ENCODE data around the gene SLC15A4. TPM values are rescaled to one million over a fixed set of nuclear protein-coding genes. Genes with fewer than 3 reads are reported as not detected.
A peak's percentile ranks its signal among the peaks of the same experiment; 100 is the strongest.

SLC15A4 gene
- total and polyA plus RNA-seq, 8 donors: 6.8 to 14.7 (median 10.6) TPM

DNA sequence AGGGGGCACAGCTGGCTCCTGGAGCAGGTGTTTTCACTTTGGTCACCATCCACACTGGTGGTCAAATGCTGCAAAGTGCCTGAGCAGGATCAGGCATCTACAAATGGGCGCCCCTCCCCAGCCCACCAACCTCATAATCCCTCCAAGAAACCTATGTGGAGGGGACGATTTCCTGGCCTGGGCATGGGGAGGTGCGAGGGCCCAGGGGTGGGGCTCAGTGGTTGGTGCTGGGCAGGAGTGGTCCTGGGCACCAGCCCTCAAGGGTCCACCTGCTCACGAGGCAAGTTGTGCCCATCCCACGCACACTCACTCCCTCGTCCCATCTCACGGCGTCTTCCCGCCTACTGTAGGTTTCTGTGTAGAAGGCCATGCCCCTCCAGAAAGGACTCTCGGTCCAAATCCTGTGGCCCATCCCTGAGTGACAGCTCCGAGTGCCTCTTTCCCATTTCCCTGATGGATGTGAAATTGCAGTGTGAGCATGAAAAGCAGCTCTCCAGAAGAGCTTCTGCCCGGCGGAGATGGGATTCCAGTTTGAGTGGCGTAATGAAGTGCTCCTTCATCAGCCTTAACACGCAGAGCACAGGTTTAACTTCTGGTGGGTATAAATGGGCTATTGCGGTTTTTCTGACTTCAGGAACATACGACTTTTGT is 36.9 kb downstream of the SLC15A4 start:
- Histone ChIP-seq H3K36me3 (no peaks in the 10 kb centered on the region), H3K4me3 (no peak overlapping the region), H3K4me1 (no peaks in the 10 kb centered on the region), H3K9me3 (no peaks in the 10 kb centered on the region), H3K27me3 (peaks cover 0 to 2% (median 0%) of the 10 kb centered on the region in 4 donors), H3K27ac (no peak overlapping the region)
- DNase-seq (no peak), ATAC-seq (no peak), FAIRE-seq (no peak)
- intact Hi-C loops (cut with DNase I): loop anchor here in 1 of 3 donors (10.0 kb wide), 1 partner anchor 1128 kb away; no protein-coding TSS in a partner anchor
- TF ChIP-seq, protein P1, sequence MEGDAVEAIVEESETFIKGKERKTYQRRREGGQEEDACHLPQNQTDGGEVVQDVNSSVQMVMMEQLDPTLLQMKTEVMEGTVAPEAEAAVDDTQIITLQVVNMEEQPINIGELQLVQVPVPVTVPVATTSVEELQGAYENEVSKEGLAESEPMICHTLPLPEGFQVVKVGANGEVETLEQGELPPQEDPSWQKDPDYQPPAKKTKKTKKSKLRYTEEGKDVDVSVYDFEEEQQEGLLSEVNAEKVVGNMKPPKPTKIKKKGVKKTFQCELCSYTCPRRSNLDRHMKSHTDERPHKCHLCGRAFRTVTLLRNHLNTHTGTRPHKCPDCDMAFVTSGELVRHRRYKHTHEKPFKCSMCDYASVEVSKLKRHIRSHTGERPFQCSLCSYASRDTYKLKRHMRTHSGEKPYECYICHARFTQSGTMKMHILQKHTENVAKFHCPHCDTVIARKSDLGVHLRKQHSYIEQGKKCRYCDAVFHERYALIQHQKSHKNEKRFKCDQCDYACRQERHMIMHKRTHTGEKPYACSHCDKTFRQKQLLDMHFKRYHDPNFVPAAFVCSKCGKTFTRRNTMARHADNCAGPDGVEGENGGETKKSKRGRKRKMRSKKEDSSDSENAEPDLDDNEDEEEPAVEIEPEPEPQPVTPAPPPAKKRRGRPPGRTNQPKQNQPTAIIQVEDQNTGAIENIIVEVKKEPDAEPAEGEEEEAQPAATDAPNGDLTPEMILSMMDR (IDR thresholded peaks at IDR 0.05): no peak
- 86 to 90% methylated on average over 17 of the region's 17 CpGs for WGBS, 2 donors

DNA sequence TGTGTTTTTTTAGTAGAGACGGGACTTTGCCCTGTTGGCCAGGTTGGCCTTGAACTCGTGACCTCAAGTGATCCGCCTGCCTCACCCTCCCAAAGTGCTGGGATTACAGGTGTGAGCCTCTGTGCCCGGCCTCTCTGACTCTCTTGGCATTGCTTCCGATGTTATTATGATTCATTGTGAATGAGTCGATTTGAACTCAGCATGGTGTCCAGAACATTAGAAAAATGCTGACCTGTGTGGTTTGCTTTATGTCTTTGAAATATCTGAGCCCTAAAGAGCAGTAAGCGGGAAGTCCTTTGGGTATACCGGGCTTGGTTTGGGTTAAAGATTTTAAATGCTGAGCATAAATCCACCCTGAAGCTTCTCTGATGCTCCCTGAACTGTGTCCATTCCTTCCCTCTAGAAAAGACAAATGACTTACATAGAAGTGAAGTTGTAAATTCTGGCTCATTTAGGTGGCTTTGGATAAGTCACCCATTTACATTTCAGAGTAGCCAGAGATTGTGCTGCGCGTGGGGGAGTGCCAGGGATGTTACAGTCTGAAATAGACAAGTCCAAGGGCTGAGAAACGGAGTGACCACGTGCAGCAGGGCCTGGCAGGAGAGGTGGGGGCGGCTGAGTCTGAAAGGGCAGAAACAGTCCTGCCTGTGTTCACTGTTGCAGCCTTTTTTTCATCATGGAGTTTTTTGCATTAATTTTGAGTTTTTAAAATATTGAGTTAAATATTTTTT is 39.6 kb downstream of the SLC15A4 start:
- 56 to 63% methylated on average over 13 of the region's 13 CpGs for WGBS, 2 donors
- DNase-seq (no peak), ATAC-seq (no peak), FAIRE-seq (no peak)
- H3K9me3 ChIP-seq: no peaks in the 10 kb centered on the region
- no peaks in the 10 kb centered on the region for H3K4me1 ChIP-seq
- intact Hi-C loops (cut with DNase I): loop anchor here in 1 of 3 donors (10.0 kb wide), 1 partner anchor 1131 kb away; no protein-coding TSS in a partner anchor
- no peaks in the 10 kb centered on the region for H3K36me3 ChIP-seq
- no peak overlapping the region for H3K4me3 ChIP-seq
- no peak overlapping the region for H3K27ac ChIP-seq
- H3K27me3 ChIP-seq: peaks cover 0 to 4% (median 0%) of the 10 kb centered on the region in 4 donors
- TF ChIP-seq, protein P1 (IDR thresholded peaks at IDR 0.05): no peak

DNA sequence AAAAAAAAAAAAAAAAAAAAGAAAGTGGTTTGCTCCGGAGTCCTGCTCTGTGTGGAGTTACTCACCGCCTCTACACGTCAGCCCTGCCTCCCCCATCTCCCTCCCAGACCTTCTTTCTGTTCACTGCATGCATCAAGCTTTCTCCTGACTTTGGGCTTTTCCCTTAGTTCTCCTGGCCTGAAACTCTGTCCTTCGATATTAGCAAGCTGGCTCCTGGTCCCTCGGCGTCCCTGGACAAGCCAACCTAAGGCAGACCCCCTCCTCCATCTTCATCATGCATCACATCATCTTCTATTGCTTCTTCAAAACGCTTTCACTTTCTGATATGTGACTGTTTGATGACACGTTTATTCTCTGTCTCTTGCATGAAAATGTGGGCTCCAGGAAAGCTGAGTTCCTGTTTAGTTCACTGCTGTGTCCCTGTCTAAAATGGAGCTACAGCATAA is 40.6 kb downstream of the SLC15A4 start:
- 66 to 79% methylated on average over 8 of the region's 8 CpGs for WGBS, 2 donors
- ATAC-seq (peak in 1 of 4 donors; percentile 18), FAIRE-seq (no peak)

DNA sequence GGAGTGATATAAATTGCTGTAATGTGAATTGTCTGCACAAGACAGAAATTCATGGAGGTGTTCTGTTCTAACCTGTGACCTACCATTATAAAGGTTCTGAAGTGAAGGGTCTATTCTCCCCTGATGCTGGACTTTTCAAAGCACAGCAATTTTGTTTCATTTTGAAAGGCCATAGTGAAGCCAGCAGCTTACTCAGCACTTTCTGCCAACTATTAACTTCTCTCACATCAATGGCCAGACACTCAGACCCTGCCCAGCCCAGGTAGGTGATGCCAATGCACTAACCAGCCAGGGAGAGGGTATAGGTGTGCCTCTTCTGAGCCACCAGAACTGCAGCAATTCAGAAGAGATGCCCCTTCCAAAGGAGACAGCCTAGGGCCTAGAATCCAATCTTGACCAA is 43.9 kb downstream of the SLC15A4 start:
- no peak overlapping the region for H3K27ac ChIP-seq
- no peak for FAIRE-seq
- no peak overlapping the region for H3K4me3 ChIP-seq
- no peak for ATAC-seq
- H3K4me1 ChIP-seq: no peaks in the 10 kb centered on the region
- DNase-seq: no peak
- peaks cover 0 to 4% (median 0%) of the 10 kb centered on the region in 4 donors for H3K27me3 ChIP-seq
- TF ChIP-seq, protein P1 (IDR thresholded peaks at IDR 0.05): no peak
- no peaks in the 10 kb centered on the region for H3K9me3 ChIP-seq
- intact Hi-C loops (cut with DNase I): loop anchor here in 1 of 3 donors (10.0 kb wide), 1 partner anchor 1135 kb away; no protein-coding TSS in a partner anchor
- H3K36me3 ChIP-seq: no peaks in the 10 kb centered on the region

More for the DNA sequence above, 40.6 kb downstream of the SLC15A4 start:
- no peak overlapping the region for H3K27ac ChIP-seq
- no peak for DNase-seq
- H3K4me1 ChIP-seq: no peaks in the 10 kb centered on the region
- TF ChIP-seq, protein P1 (IDR thresholded peaks at IDR 0.05): no peak
- no peak overlapping the region for H3K4me3 ChIP-seq
- H3K36me3 ChIP-seq: no peaks in the 10 kb centered on the region
- H3K27me3 ChIP-seq: peaks cover 0 to 4% (median 0%) of the 10 kb centered on the region in 4 donors
- H3K9me3 ChIP-seq: no peaks in the 10 kb centered on the region
- intact Hi-C loops (cut with DNase I): loop anchor here in 1 of 3 donors (10.0 kb wide), 1 partner anchor 1132 kb away; no protein-coding TSS in a partner anchor

Data from pancreas (tissue), 10 donors.